Trophoblast cell (in vitro differentiated cells and primary cell): Measurements from ENCODE around the gene DNAI2.

ENCODE experiments used
- DNase-seq, 2 donors: peaks; one replicate each; pipeline ENCODE4 v3.0.0-alpha.2; 2016
- H2AFZ ChIP-seq: 2 replicates; pipeline ENCODE4 v1.6.1; 2013; ENCODE audit warnings: low read length, moderate library complexity, mild to moderate bottlenecking; ENCODE audit not compliant: insufficient read depth, poor library complexity
- H2AK5ac ChIP-seq: 2 replicates; pipeline ENCODE4 v1.6.1; 2013; ENCODE audit warnings: mild to moderate bottlenecking, low read length
- H2BK120ac ChIP-seq: 2 replicates; pipeline ENCODE4 v1.6.1; 2013; ENCODE audit warnings: low read length, mild to moderate bottlenecking, moderate library complexity; ENCODE audit not compliant: insufficient read depth, poor library complexity
- H2BK12ac ChIP-seq: 2 replicates; pipeline ENCODE4 v1.6.1; 2013; ENCODE audit warnings: mild to moderate bottlenecking, low read length, moderate library complexity
- H2BK5ac ChIP-seq: 2 replicates; pipeline ENCODE4 v1.6.1; 2013; ENCODE audit warnings: low read length, low read depth, moderate library complexity, mild to moderate bottlenecking; ENCODE audit not compliant: poor library complexity
- H3K14ac ChIP-seq: 2 replicates; pipeline ENCODE4 v1.6.1; 2013; ENCODE audit warnings: mild to moderate bottlenecking, low read length
- H3K18ac ChIP-seq: 2 replicates; pipeline ENCODE4 v1.6.1; 2013; ENCODE audit warnings: mild to moderate bottlenecking, low read length
- H3K23ac ChIP-seq: 2 replicates; pipeline ENCODE4 v1.6.1; 2013; ENCODE audit warnings: low read length
- H3K27ac ChIP-seq: 2 replicates; pipeline ENCODE4 v1.5.1; 2013; ENCODE audit warnings: low read depth, mild to moderate bottlenecking, inconsistent platforms, low read length, moderate library complexity
- H3K27me3 ChIP-seq: 2 replicates; pipeline ENCODE4 v1.6.1; 2013; ENCODE audit warnings: inconsistent platforms, mild to moderate bottlenecking, low read length, moderate library complexity; ENCODE audit not compliant: insufficient read depth
- H3K36me3 ChIP-seq, 2 experiments: 1 replicate in 1 of 2; 2 replicates in 1 of 2; pipeline ENCODE4 v1.6.1; 2013; ENCODE audit warnings: low read length in 2 of 2, mild to moderate bottlenecking in 2 of 2, moderate library complexity in 1 of 2; ENCODE audit not compliant: insufficient read depth in 2 of 2, control insufficient read depth in 1 of 2
- H3K4ac ChIP-seq: 2 replicates; pipeline ENCODE4 v1.6.1; 2013; ENCODE audit warnings: low read depth, mild to moderate bottlenecking, low read length, moderate library complexity
- H3K4me1 ChIP-seq, 2 experiments: 1 replicate in 1 of 2; 2 replicates in 1 of 2; pipeline ENCODE4 v1.6.1; 2013; ENCODE audit warnings: low read length in 2 of 2, mild to moderate bottlenecking in 2 of 2, moderate library complexity in 1 of 2; ENCODE audit not compliant: insufficient read depth in 2 of 2, control insufficient read depth in 1 of 2
- H3K4me2 ChIP-seq: 2 replicates; pipeline ENCODE4 v1.6.1; 2013; ENCODE audit warnings: inconsistent platforms, mild to moderate bottlenecking, low read length, moderate library complexity
- H3K4me3 ChIP-seq: 2 replicates; pipeline ENCODE4 v1.5.1; 2013; ENCODE audit warnings: mild to moderate bottlenecking, low read depth, low read length, inconsistent platforms
- H3K79me1 ChIP-seq: one replicate; pipeline ENCODE4 v1.6.1; 2013; ENCODE audit warnings: low read length
- H3K79me2 ChIP-seq: 2 replicates; pipeline ENCODE4 v1.6.1; 2013; ENCODE audit warnings: low read length, mild to moderate bottlenecking; ENCODE audit not compliant: control insufficient read depth, insufficient read depth, poor library complexity
- H3K9ac ChIP-seq: 2 replicates; pipeline ENCODE4 v1.6.1; 2013; ENCODE audit warnings: mild to moderate bottlenecking, low read length
- H3K9me3 ChIP-seq: 2 replicates; pipeline ENCODE4 v1.6.1; 2013; ENCODE audit warnings: low read depth, mild to moderate bottlenecking, control low read depth, inconsistent platforms, low read length; ENCODE audit not compliant: insufficient read depth
- H4K12ac ChIP-seq: 2 replicates; pipeline ENCODE4 v1.6.1; 2013; ENCODE audit warnings: low read depth, mild to moderate bottlenecking, low read length, moderate library complexity
- H4K8ac ChIP-seq: 2 replicates; pipeline ENCODE4 v1.6.1; 2013; ENCODE audit warnings: low read depth, mild to moderate bottlenecking, low read length, moderate library complexity
- H4K91ac ChIP-seq: one replicate; pipeline ENCODE4 v1.6.1; 2013; ENCODE audit warnings: low read depth, mild to moderate bottlenecking, low read length, moderate library complexity
- WGBS: extraction: QIAGEN DNeasy Blood & Tissue Kit; methylation state at CpG from one replicate; pipeline ENCODE4 v1.1.7; 2013; ENCODE audit warnings: missing lambda C conversion rate; ENCODE audit not compliant: insufficient read length, insufficient coverage; ENCODE audit errors: extremely low coverage; 5-methylcytosine and 5-hydroxymethylcytosine counted together

DNAI2 gene

DNA sequence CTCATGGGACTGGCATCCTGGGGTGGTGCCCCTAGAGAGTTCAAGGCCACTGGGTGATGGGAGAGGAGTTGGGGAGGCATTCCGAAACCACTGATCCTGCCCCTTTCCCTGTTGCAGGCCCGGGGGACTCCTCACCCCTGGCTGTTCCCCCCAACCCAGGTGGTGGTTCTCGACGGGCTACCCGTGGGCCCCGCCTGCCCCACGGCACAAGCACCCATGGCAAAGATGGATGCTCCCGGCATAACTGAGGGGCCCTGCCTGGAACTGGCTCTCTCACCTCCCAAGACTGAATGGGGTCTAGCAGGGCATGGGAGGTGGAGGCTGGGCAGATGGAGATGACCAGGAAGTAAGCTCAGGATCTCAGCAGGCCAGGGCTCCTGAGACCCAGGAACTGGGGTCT lies 81.0 kb downstream of the DNAI2 start:
- Histone ChIP-seq H3K4me2 (no peak overlapping the region), H2BK12ac (no peak overlapping the region), H3K4me3 (no peak overlapping the region), H4K8ac (no peak overlapping the region), H2BK120ac (no peak overlapping the region), H3K9ac (no peak overlapping the region), H2BK5ac (no peak overlapping the region), H4K91ac (no peak overlapping the region), H2AK5ac (no peak overlapping the region), H3K4ac (no peak overlapping the region), H4K12ac (no peak overlapping the region), H3K14ac (no peak overlapping the region), H3K27ac (no peak overlapping the region), H3K4me1 (no peaks in the 10 kb centered on the region), H3K27me3 (peaks cover 20% of the 10 kb centered on the region), H3K79me2 (no peaks in the 10 kb centered on the region), H3K79me1 (no peaks in the 10 kb centered on the region), H3K18ac (no peak overlapping the region), H3K9me3 (peaks cover 7% of the 10 kb centered on the region), H2AFZ (no peak overlapping the region), H3K23ac (no peak overlapping the region), H3K36me3 (no peaks in the 10 kb centered on the region)
- no peak for DNase-seq
- no CpG with 5 or more reads among the region's 8 CpGs for WGBS

DNA sequence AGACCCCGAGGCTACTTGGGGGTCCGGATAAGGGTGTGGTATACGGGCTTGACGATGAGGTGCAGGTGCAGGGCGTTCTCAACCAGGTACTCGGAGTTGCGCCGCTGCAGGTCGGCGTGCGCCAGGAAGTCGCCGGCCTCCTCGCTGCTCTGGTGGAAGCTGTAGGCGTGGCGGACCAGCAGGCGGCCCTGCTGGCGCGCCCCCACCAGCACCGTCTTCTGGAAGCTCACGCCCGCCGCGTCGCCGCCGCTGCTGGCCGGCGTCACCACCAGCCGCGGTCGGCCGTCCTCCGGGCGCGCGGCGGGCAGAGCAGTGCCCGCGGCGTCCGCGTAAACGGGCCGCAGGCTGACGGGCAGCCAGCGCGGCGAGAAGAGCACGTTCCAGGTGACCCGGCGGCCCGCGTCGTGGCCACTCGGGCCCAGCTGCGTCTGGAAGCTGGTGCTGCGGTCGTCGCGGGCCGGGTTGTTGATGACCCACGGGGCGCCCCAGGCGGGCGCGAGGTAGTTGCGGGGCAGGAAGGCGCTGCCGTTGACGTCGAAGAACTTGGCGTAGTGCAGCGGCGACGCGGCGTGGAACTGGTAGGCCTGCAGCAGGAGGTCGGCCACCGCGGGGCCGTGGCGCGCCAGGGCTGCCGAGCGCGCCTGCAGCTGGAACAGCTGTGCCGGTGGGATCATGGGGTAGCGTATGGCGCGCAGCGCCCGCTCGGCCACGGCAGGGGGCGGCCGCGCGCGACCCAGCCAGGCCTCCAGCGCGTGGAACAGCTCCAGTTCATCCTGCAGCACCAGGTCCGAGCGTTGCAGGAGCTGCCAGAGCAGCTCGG lies 82.8 kb downstream of the DNAI2 start:
- H3K27ac ChIP-seq: no peak overlapping the region
- H3K23ac ChIP-seq: no peak overlapping the region
- no peaks in the 10 kb centered on the region for H3K79me2 ChIP-seq
- no peak overlapping the region for H3K4ac ChIP-seq
- H3K18ac ChIP-seq: no peak overlapping the region
- no peak overlapping the region for H2AK5ac ChIP-seq
- DNase-seq: peak in 1 of 2 donors; percentile 6
- no peak overlapping the region for H2BK5ac ChIP-seq
- H3K4me1 ChIP-seq: no peaks in the 10 kb centered on the region
- no peak overlapping the region for H3K4me2 ChIP-seq
- H3K4me3 ChIP-seq: no peak overlapping the region
- no peak overlapping the region for H3K9ac ChIP-seq
- H4K8ac ChIP-seq: no peak overlapping the region
- no CpG with 5 or more reads among the region's 105 CpGs for WGBS
- H3K36me3 ChIP-seq: no peaks in the 10 kb centered on the region
- no peak overlapping the region for H4K91ac ChIP-seq
- H2BK120ac ChIP-seq: no peak overlapping the region
- H2BK12ac ChIP-seq: no peak overlapping the region
- H3K14ac ChIP-seq: no peak overlapping the region
- peaks cover 15% of the 10 kb centered on the region for H3K27me3 ChIP-seq
- H4K12ac ChIP-seq: no peak overlapping the region
- H2AFZ ChIP-seq: no peak overlapping the region
- peaks cover 5% of the 10 kb centered on the region for H3K9me3 ChIP-seq
- no peaks in the 10 kb centered on the region for H3K79me1 ChIP-seq

DNA sequence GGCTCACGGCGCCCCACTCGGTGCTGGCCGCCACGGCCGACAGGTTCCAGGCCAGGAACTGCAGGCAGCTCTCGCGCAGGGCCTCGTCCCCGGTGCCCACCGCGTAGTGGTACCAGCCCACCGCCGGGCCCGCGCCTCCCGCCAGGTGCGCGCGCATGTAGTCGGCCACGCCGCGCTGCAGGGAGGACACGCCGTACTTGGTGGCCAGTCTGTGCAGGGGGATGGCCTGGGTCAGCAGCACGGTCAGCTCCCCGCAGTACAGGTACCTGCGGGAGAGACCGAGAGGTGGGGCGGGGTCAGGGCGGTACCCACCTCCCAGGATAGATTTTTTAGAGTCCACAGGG lies 83.4 kb downstream of the DNAI2 start:
- no peak overlapping the region for H3K18ac ChIP-seq
- no peak overlapping the region for H2BK120ac ChIP-seq
- no CpG with 5 or more reads among the region's 32 CpGs for WGBS
- H2AK5ac ChIP-seq: no peak overlapping the region
- H3K27me3 ChIP-seq: peaks cover 10% of the 10 kb centered on the region
- no peaks in the 10 kb centered on the region for H3K79me1 ChIP-seq
- H3K4ac ChIP-seq: no peak overlapping the region
- no peak overlapping the region for H2AFZ ChIP-seq
- no peak overlapping the region for H2BK5ac ChIP-seq
- no peak overlapping the region for H3K27ac ChIP-seq
- no peak overlapping the region for H4K12ac ChIP-seq
- H3K9ac ChIP-seq: no peak overlapping the region
- H4K8ac ChIP-seq: no peak overlapping the region
- H2BK12ac ChIP-seq: no peak overlapping the region
- H3K23ac ChIP-seq: no peak overlapping the region
- H3K4me1 ChIP-seq: no peaks in the 10 kb centered on the region
- H3K36me3 ChIP-seq: no peaks in the 10 kb centered on the region
- no peak overlapping the region for H3K4me3 ChIP-seq
- no peak overlapping the region for H4K91ac ChIP-seq
- H3K14ac ChIP-seq: no peak overlapping the region
- DNase-seq: no peak
- H3K4me2 ChIP-seq: no peak overlapping the region
- peaks cover 2% of the 10 kb centered on the region for H3K9me3 ChIP-seq
- no peaks in the 10 kb centered on the region for H3K79me2 ChIP-seq

DNA sequence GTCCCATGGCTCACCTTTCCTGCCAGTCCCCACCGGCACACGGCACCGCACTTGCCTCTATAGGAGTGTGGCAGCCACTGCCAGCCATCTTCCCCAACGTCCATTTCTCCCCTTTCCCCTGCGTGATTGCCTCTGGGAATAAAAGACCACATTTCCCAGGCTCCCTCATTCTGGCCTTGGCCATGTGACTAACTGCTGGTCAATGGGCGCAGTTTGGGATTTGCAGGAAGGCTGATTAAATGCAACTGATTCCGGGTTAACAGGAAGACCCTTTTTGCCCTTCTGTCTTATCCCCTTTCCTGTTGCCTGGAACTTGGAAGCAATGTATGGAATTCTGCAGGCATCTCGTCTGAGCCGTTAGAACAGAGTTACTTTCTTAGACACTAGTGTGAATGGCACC lies 84.7 kb downstream of the DNAI2 start:
- Histone ChIP-seq H3K23ac (no peak overlapping the region), H3K9ac (no peak overlapping the region), H3K36me3 (no peaks in the 10 kb centered on the region), H4K12ac (no peak overlapping the region), H3K9me3 (peaks cover 2% of the 10 kb centered on the region), H2BK5ac (no peak overlapping the region), H2BK120ac (no peak overlapping the region), H3K79me1 (no peaks in the 10 kb centered on the region), H2BK12ac (no peak overlapping the region), H3K4ac (no peak overlapping the region), H3K79me2 (no peaks in the 10 kb centered on the region), H3K27me3 (no peaks in the 10 kb centered on the region), H3K4me2 (no peak overlapping the region), H3K14ac (no peak overlapping the region), H2AK5ac (no peak overlapping the region), H3K18ac (no peak overlapping the region), H2AFZ (no peak overlapping the region), H3K4me3 (no peak overlapping the region), H4K8ac (no peak overlapping the region), H3K27ac (no peak overlapping the region), H3K4me1 (no peaks in the 10 kb centered on the region), H4K91ac (no peak overlapping the region)
- WGBS: no CpG with 5 or more reads among the region's 9 CpGs
- DNase-seq: no peak
